NCI-H82 treated with DMSO at 0.1 percent for 48 hours (cell line): ENCODE data around the gene FBXL7.
A peak's percentile ranks its signal among the peaks of the same experiment; 100 is the strongest.

Experiments used
- DNase-seq: peaks from one replicate; lab custom pipeline; 2025; ENCODE audit not compliant: unreplicated experiment; lab: John Stamatoyannopoulos, UW

The FBXL7 gene

DNA sequence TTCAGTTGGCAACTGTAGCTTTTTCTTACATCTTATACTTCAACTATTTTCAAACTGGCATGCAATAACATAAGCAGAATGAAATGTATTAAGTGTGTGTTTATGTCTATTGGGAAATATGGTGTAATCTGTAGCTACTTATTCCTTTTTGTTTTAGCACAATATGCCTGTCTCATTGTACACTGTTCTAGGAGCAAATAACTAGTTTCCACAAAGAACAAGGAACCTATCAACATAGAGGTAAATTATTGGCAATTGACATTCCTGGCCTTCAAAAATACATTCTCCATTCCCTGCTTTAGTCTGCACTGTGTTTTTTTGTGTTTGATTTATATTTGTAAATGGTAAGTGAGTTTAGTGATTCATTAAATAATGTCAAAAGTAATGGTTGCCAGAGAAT is 75.7 kb downstream of the FBXL7 start:
- no peak for DNase-seq

- DNase-seq: no peak
Measured at GRCh38 chr5:15577132-15577531, 77.2 kb downstream of the FBXL7 start.

GRCh38 chr5:15577831-15578230 is 77.9 kb downstream of the FBXL7 start:
- no peak for DNase-seq

DNA sequence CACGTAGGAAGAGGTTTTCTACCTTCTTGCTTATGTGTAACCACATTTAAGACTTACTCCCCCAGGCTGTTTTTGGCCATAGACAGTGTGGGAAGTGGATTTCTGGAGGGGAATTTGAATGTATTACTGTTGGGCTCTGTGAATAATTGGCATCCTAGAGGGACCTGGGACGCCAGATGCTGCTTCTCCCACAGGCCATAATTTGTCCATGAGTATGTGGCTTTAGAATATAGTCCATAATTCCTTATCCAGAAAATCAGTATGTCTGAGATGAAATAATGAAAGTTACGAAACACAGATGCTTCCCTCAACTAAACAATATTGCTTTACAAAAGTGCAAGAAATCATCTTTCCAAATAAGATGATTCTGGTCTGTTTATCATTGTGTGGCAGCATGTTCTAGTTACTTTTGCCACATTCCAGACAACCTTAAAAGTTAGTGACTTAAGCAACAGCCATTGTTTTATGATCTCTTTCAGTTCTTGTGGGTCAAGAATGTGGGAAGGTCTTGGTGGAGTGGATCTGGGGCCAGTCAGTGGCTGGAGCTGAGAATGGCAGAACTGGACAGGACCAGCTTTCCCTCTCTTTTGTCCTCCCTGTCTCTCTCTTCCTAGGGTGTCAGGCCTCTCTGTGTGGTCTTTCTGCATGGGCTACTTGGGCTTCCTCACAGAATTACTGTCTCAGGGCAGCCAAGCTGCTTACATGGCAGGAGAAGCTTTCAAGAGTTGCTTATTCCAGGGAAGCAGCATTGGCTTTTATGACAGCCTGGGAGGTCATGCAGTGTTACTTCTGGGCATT is 79.4 kb downstream of the FBXL7 start:
- no peak for DNase-seq

DNA sequence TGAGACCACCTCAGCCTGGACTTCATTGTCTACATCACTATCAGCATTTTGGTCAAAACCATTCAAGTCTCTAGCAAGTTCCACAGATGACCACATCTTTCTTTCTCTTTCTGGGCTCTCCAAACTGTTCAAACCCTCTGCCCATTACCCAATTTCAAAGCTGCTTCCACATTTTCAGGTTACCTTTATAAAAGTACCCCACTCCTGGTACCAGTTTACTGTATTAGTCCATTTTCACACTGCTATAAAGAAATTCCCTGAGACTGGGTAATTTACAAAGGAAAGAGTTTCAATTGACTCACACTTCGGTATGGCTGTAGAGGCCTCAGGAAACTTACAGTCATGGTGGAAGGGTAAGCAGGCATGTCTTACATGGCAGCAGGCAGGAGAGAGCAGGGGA is 84.5 kb downstream of the FBXL7 start:
- no peak for DNase-seq

DNA sequence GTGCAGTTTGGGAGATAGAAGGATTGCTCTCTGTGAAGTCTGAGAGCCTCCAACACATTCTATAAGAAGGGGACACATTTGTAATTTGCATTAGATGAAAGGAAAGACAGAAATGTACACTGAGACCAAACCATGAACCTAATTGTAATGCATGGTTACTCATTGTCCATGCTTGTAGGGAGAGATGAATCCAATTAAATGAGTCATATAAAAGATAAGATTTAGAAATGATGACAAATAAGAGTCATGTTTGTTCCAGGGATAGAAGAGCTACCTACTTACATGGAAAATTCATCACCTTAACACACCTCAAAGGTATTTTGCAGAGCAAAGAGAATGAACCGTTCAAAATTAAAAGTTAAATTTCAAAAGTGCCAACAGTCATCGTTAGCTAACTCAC is 85.1 kb downstream of the FBXL7 start:
- no peak for DNase-seq

DNA sequence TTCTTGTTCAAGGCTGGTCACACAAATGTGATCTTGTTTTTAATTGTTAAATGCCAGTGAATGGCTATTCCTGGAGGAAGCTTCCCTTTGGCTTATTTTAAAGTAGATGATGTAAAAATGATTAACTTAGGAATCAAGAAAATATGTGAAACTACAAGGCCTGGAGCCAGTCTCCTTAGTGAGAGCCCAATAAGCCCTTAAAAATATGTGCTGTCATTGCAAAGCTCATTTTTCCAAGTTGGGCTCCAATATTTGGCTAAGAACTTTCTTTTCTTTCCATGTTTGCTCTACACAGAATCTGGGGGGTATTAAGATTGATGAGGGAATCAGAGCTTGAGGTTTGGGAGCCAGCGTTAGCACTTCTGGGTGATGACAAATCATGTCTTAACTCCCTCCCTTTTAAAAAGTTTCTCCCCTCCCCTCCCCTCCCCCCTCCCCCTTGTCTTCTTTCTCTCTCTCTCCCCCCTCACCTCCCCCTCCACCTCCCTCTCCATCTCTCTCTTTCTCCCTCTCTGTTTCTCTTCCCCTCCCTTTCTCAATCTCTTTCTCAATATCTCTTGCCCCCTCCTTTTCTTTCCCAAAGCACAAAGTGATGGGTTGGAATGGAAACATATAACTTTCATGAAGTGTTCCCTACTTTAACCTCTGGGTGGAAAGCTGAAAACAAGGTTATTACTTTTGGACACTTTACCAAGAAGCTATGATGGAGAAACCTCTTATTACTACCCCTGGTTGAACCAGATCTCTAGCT is 86.0 kb downstream of the FBXL7 start:
- DNase-seq: no peak

DNA sequence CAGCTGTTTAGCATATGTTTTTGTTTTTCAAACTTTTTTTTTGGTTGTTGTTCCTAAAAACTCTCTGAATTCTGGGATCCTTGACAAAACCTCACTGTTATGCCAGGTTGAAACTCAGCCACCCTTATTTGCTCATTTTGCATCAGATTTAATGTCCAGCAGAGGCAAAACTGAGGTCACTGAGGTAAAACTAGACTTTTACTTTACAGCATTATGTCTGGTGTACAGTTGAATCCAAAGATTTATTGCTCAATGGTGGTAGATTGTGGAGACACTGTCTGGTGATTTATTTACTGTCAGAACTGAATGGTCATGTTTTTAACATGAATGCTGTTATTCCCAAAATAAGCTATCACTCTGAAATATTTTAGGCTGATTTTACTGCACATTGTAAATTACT is 87.9 kb downstream of the FBXL7 start:
- DNase-seq: no peak

GRCh38 chr5:15592728-15593127 is 92.7 kb downstream of the FBXL7 start:
- no peak for DNase-seq

GRCh38 chr5:15594977-15595568 is 95.1 kb downstream of the FBXL7 start:
- DNase-seq: no peak

DNA sequence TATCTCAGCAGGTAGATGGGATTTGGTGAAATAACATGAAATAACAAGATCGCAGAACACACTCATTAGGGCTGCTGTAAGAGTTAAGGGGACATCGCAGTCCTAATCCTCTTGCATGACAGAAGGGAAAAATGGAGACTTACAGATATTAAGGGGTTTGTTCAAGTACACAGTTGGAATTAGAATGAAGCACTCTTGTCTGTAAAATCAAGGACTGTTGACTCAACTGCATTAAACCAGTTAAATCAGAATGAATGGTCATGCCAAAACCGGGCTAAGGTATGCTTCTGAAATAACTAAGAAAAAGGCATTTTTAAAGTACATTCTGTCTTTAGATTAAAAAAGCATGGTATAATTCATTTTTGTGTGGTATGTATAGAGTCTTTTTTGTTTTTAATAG is 95.9 kb downstream of the FBXL7 start:
- DNase-seq: no peak

- no peak for DNase-seq
Measured at GRCh38 chr5:15596936-15597335, 97.0 kb downstream of the FBXL7 start.

DNA sequence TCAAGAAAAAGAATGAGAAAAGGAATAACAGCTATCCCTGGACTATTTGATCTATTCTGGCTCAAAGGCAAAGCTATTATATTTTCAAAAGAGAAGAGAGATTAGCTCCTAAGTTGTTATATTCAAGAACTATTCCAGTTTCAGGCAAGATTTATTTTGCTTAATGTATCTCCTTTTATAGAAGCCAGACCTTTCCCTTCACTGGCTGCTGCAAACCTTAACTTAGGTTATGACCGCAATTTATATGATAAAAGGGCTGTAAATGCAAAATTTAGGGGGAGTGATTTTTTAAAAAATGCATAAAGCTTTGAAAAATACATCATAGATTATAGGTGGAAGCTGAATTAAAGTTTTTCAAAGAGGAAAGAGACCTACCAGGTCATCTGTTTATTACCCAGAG is 97.8 kb downstream of the FBXL7 start:
- DNase-seq: no peak

- DNase-seq: no peak
Measured at GRCh38 chr5:15598294-15598902, 98.4 kb downstream of the FBXL7 start.

DNA sequence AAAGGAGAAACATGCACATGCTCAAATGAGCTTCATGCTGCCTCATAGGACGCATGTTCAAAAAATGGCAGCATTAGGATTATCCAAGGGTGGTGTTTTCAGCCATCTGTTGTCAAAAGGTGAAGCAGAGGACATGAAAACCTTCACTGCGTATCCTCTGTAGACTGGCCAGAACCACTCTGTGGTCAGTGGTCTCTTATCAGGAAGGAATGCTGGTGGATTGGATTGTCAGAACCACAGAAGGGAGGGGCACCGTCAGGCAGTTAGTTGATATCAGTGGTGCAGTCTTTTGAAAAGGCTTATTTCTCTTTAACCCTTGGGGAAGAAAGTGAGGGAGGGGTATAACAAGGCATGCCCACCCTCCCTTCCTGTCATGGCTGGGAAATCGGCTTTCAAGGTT is 100.1 kb downstream of the FBXL7 start:
- DNase-seq: no peak

- DNase-seq: peak; percentile 33
Measured at GRCh38 chr5:15601274-15601673, 101.3 kb downstream of the FBXL7 start.

GRCh38 chr5:15601853-15602252 is 101.9 kb downstream of the FBXL7 start:
- no peak for DNase-seq

DNA sequence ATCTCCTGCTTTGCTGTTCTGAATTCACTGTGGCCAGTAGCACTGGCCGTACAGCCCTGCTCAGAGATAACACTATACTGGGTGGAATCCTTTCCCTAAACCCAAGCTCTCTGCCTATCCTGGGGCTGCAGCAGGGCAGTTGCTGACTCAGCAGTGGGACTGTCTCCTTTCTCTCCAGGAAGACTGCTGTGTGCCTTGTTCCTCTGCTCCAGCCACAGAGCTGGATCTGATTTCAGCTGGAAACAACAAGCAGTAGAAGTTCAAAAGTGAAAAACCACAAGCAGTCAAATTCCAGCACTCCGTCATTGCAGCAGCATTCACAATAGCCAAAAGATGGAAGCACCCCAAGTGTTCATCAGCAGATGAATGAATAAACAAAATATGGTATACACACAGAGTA is 105.0 kb downstream of the FBXL7 start:
- DNase-seq: no peak

GRCh38 chr5:15606197-15606596 is 106.2 kb downstream of the FBXL7 start:
- DNase-seq: no peak

DNA sequence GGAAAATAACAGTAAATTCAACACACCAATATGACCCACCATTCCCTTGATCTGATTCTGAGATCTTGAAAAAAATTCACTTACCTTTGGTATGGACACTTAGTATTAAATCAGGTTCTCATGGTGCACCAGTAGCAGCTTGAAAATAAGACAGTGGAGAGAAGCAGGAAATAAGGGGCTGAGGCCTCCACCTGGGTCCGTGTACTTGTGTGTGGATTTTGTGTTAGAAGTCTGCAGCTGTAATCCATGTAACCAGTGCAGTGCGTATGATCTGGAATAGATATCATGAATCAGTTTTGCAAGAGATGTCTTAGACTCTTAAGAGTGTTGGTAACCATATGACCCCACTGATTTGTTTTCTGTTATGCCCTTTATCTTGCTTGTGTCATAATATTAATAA is 107.1 kb downstream of the FBXL7 start:
- no peak for DNase-seq

DNA sequence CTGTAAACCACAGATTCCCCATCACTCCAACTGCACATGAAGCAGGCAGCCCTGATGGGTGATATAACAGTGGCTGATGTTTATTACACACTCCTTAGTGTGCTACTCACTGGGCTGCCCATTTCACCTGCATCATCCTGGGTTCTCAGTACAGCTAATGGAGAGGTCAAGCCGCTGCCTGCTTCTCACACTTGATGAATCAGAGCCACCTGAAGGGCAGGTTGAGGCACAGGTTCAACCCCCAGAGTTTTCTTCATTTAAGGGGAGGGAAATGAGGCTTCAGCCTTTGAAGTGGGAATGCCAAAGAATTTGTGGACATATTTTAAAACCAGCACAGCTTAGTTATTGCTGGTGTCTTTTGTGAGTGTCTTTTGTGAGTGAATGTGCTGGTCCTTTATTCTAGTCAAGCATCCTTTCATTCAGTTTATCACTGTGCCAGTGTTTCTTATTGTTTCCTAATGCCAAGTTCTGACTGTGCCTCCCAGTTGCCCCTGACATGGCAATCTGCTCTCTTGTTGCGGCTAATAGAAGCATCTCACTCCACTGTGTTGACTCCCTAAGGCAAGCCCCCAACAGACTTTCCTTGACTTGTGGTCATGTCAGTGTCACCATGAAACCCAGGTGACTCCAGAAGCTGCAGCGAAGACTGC is 109.2 kb downstream of the FBXL7 start:
- no peak for DNase-seq
